H1 (cell line): ENCODE data around the gene HPX. TPM values are rescaled to one million over a fixed set of nuclear protein-coding genes. Genes with fewer than 3 reads are reported as not detected.

Source experiments
- CHD2 ChIP-seq: IDR thresholded peaks from 2 replicates; pipeline ENCODE4 v1.6.1; 2012; ENCODE audit warnings: low read length, improper control_type of control experiment
- PHF8 ChIP-seq: fragments of 200-600 bp; sonication (generic); conservative IDR thresholded peaks from 2 replicates; pipeline ENCODE4 v1.7.1; 2012; ENCODE audit warnings: low read depth, mild to moderate bottlenecking, inconsistent platforms, low read length, moderate library complexity
- YY1 ChIP-seq: IDR thresholded peaks from 2 replicates; pipeline ENCODE4 v1.6.1; 2011; ENCODE audit warnings: low read depth, mild to moderate bottlenecking, low read length
- polyA plus RNA-seq, 7 experiments: library from polyadenylated mRNA; depleted of rRNA in 3 of 7; stranded (reverse) in 5 of 7; unstranded in 2 of 7; fragments of >200 nt in 5 of 7; fragments of 200-250 nt in 2 of 7; gene quantifications; 1 replicate in 5 of 7; 2 replicates in 1 of 7; 4 replicates in 1 of 7; pipeline versions ENCODE4 v1.2.1 to v1.2.3, GENCODE V29; 2011 to 2013; ENCODE audit warnings: missing spikeins in 2 of 7, mixed read lengths in 2 of 7
- total RNA-seq: library from RNA; stranded (reverse); fragmentation: NEBNext Ultra II Directional; extraction: Animal tissue kit (Norgen Biotek cat#: 25700); gene quantifications from 2 replicates; pipeline ENCODE4 v1.2.1, GENCODE V29; 2021
- TF ChIP-seq, protein P1 (sequence below): fragments of 300-600 bp; sonication (generic); IDR thresholded peaks from 2 replicates; pipeline ENCODE4 v1.7.1; 2012; ENCODE audit warnings: low read length, moderate library complexity, mild to moderate bottlenecking, inconsistent platforms; ENCODE audit not compliant: insufficient replicate concordance

Gene HPX
- total and polyA plus RNA-seq, 2 of the 8 experiments (the other 6 are each of a cell fraction or from before 2014, with no cell fraction given) = 0.80 to 0.97 TPM

DNA sequence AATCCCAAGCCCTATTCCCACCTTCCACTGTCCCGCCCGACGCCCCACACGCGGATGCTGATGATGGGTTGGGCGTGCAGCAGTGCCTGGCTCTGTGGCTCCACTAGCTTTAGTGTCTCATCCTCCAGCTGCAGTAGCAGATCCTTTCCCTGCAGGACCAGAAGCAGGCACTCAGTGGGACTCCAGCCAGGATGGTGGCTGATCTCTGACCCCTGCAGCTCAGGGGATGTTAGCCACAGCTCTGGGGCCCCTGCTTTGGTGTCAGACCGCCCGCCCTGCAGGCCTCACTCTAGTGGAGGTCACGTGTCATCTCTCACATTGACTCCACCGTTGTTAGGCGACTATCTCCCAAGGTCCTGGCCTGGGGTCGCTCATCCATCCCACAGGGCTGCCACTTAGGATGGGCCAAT, 38.7 kb downstream of the HPX start (continued):
- TF ChIP-seq, protein P1, sequence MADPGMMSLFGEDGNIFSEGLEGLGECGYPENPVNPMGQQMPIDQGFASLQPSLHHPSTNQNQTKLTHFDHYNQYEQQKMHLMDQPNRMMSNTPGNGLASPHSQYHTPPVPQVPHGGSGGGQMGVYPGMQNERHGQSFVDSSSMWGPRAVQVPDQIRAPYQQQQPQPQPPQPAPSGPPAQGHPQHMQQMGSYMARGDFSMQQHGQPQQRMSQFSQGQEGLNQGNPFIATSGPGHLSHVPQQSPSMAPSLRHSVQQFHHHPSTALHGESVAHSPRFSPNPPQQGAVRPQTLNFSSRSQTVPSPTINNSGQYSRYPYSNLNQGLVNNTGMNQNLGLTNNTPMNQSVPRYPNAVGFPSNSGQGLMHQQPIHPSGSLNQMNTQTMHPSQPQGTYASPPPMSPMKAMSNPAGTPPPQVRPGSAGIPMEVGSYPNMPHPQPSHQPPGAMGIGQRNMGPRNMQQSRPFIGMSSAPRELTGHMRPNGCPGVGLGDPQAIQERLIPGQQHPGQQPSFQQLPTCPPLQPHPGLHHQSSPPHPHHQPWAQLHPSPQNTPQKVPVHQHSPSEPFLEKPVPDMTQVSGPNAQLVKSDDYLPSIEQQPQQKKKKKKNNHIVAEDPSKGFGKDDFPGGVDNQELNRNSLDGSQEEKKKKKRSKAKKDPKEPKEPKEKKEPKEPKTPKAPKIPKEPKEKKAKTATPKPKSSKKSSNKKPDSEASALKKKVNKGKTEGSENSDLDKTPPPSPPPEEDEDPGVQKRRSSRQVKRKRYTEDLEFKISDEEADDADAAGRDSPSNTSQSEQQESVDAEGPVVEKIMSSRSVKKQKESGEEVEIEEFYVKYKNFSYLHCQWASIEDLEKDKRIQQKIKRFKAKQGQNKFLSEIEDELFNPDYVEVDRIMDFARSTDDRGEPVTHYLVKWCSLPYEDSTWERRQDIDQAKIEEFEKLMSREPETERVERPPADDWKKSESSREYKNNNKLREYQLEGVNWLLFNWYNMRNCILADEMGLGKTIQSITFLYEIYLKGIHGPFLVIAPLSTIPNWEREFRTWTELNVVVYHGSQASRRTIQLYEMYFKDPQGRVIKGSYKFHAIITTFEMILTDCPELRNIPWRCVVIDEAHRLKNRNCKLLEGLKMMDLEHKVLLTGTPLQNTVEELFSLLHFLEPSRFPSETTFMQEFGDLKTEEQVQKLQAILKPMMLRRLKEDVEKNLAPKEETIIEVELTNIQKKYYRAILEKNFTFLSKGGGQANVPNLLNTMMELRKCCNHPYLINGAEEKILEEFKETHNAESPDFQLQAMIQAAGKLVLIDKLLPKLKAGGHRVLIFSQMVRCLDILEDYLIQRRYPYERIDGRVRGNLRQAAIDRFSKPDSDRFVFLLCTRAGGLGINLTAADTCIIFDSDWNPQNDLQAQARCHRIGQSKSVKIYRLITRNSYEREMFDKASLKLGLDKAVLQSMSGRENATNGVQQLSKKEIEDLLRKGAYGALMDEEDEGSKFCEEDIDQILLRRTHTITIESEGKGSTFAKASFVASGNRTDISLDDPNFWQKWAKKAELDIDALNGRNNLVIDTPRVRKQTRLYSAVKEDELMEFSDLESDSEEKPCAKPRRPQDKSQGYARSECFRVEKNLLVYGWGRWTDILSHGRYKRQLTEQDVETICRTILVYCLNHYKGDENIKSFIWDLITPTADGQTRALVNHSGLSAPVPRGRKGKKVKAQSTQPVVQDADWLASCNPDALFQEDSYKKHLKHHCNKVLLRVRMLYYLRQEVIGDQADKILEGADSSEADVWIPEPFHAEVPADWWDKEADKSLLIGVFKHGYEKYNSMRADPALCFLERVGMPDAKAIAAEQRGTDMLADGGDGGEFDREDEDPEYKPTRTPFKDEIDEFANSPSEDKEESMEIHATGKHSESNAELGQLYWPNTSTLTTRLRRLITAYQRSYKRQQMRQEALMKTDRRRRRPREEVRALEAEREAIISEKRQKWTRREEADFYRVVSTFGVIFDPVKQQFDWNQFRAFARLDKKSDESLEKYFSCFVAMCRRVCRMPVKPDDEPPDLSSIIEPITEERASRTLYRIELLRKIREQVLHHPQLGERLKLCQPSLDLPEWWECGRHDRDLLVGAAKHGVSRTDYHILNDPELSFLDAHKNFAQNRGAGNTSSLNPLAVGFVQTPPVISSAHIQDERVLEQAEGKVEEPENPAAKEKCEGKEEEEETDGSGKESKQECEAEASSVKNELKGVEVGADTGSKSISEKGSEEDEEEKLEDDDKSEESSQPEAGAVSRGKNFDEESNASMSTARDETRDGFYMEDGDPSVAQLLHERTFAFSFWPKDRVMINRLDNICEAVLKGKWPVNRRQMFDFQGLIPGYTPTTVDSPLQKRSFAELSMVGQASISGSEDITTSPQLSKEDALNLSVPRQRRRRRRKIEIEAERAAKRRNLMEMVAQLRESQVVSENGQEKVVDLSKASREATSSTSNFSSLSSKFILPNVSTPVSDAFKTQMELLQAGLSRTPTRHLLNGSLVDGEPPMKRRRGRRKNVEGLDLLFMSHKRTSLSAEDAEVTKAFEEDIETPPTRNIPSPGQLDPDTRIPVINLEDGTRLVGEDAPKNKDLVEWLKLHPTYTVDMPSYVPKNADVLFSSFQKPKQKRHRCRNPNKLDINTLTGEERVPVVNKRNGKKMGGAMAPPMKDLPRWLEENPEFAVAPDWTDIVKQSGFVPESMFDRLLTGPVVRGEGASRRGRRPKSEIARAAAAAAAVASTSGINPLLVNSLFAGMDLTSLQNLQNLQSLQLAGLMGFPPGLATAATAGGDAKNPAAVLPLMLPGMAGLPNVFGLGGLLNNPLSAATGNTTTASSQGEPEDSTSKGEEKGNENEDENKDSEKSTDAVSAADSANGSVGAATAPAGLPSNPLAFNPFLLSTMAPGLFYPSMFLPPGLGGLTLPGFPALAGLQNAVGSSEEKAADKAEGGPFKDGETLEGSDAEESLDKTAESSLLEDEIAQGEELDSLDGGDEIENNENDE = no peak
- TF ChIP-seq CHD2 (no peak), YY1 (no peak), PHF8 (no peak)
